WTC11 (cell line): ENCODE results near the gene TBC1D4.
A peak's percentile ranks its signal among the peaks of the same experiment; 100 is the strongest.

Experiments
- ESRRA ChIP-seq: sonication (generic); formaldehyde crosslinking; IDR thresholded peaks from 2 replicates; pipeline ENCODE4 v1.8.1; 2022; ENCODE audit warnings: mild to moderate bottlenecking, missing genetic modification reagents, borderline replicate concordance
- NFE2L1 ChIP-seq: sonication (generic); formaldehyde crosslinking; IDR thresholded peaks from 2 replicates; pipeline ENCODE4 v1.8.1; 2023; ENCODE audit warnings: missing genetic modification reagents
- SP1 ChIP-seq: sonication (generic); formaldehyde crosslinking; conservative IDR thresholded peaks from 2 replicates; pipeline ENCODE4 v1.8.1; 2022; ENCODE audit warnings: missing genetic modification reagents
- TF ChIP-seq, protein P1 (sequence below): sonication (generic); formaldehyde crosslinking; IDR thresholded peaks from 2 replicates; pipeline ENCODE4 v1.8.1; 2023; ENCODE audit warnings: mild to moderate bottlenecking, missing genetic modification reagents, moderate library complexity
- TF ChIP-seq, protein P2 (sequence below): fragments of 200-600 bp; IDR thresholded peaks from 2 replicates; pipeline ENCODE4 v1.8.0; 2022; ENCODE audit warnings: antibody characterized with exemption

DNA sequence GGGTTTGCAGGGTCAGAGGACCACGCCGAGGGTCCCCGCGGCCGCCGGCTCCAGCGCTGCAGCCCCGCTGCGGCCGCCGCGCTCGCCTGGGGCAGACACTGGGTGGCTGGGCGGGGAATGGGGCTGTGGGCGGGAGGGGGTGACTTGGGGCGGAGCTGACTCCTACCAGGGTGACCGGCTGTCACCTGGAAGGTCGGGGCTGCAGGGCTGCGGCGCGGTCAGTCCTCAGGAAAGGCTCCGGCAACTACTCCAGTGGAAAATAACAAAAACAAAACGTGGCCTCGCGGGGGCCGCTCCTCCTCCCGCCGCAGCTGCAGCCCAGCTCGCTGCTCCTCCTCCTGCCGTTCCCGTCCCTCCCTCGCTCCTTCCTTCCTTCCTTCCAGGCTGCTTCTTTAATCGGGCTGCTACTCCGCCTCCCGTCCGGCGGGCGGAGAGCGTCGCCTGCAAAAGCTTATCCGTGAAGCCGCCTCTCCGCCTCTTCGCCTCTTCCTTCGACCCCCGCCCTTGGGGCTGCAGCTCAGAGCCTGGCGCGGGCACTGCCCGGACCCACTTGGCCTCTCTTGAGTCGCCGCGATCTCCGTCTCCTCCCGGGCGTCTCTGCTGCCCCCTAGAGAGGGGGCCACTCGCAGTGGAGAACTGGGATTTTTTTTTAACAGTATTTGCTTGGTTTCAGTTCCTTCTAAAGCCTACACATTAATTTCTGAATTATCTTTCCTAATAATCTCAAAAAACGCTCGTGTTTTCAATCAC lies at the start of gene TBC1D4:
- TF ChIP-seq, protein P1, sequence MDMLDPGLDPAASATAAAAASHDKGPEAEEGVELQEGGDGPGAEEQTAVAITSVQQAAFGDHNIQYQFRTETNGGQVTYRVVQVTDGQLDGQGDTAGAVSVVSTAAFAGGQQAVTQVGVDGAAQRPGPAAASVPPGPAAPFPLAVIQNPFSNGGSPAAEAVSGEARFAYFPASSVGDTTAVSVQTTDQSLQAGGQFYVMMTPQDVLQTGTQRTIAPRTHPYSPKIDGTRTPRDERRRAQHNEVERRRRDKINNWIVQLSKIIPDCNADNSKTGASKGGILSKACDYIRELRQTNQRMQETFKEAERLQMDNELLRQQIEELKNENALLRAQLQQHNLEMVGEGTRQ (CRISPR knock-in tag): no peak; the same call in 1 of the 2 replicates
- TF ChIP-seq SP1 (CRISPR knock-in tag) (peak; percentile 45; the same call in 1 of the 2 replicates), NFE2L1 (CRISPR knock-in tag) (no peak), ESRRA (no peak)
- TF ChIP-seq, protein P2, sequence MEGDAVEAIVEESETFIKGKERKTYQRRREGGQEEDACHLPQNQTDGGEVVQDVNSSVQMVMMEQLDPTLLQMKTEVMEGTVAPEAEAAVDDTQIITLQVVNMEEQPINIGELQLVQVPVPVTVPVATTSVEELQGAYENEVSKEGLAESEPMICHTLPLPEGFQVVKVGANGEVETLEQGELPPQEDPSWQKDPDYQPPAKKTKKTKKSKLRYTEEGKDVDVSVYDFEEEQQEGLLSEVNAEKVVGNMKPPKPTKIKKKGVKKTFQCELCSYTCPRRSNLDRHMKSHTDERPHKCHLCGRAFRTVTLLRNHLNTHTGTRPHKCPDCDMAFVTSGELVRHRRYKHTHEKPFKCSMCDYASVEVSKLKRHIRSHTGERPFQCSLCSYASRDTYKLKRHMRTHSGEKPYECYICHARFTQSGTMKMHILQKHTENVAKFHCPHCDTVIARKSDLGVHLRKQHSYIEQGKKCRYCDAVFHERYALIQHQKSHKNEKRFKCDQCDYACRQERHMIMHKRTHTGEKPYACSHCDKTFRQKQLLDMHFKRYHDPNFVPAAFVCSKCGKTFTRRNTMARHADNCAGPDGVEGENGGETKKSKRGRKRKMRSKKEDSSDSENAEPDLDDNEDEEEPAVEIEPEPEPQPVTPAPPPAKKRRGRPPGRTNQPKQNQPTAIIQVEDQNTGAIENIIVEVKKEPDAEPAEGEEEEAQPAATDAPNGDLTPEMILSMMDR: peak; percentile 32
